Left cardiac atrium (tissue), 4 donors: ENCODE measurements around the gene BSN. TPM values are rescaled to one million over a fixed set of nuclear protein-coding genes. Genes with fewer than 3 reads are reported as not detected.
"Not testable (repeated sequence)": the region's sequence is repeated elsewhere in the genome, so short reads cannot be mapped to it uniquely, and the experiment has no call there.

ENCODE experiments used
- ATAC-seq, 2 donors: fragments of 200-7000 bp; cut with Tn5 transposase; one replicate each; pipeline ENCODE4 v1.9.1; 2020; ENCODE audit warnings: mild to moderate bottlenecking in 2 of 2, moderate library complexity in 2 of 2
- DNase-seq: peaks from one replicate; pipeline ENCODE4 v3.0.0-alpha.2; 2020
- intact Hi-C, 2 donors: fragments of 100-400 bp; cut with DNase I; formaldehyde crosslinking; loops; one replicate each; pipeline versions ENCODE4 v1.14.1 to v1.15.1; 2022 to 2023
- total RNA-seq, 2 donors: library from RNA; stranded (reverse); fragmentation: NEBNext Ultra II Directional; extraction: Animal tissue kit (Norgen Biotek cat#: 25700); gene quantifications; one replicate each; pipeline ENCODE4 v1.2.1, GENCODE V29; 2021
- donor health status: DM: no; HTN: yes; CAD: no.
- donor health status: DM: no; HTN: yes; CAD: no; lungs with severe emphysema.
- donor health status: DM: yes; HTN: yes; CAD: no.
- donor health status: Dilated cardiomyopathy.

The BSN gene
- total RNA-seq, 2 donors from 2014 or later = 0.27 to 0.39 TPM

DNA sequence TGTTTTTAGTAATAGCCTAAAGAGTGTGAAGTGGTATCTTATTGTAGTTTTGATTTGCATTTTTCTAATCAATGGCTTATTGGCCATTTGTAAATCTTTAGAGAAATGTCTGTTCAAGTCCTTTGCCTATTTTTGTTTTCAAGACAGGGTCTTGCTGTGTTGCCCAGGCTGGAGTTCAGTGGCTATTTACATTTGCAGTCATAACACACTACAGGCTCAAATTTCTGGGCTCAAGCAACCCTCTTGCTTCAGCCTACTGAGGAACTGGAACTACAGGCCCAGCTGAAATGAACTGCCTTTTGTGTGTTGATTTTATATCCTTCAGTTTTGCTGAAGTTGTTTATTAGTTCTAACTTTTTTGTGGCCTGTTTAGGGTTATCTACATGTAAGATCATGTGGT, 27.9 kb downstream of the BSN start:
- no peak for DNase-seq
- intact Hi-C loops = no loop called here
- no peak for ATAC-seq

DNA sequence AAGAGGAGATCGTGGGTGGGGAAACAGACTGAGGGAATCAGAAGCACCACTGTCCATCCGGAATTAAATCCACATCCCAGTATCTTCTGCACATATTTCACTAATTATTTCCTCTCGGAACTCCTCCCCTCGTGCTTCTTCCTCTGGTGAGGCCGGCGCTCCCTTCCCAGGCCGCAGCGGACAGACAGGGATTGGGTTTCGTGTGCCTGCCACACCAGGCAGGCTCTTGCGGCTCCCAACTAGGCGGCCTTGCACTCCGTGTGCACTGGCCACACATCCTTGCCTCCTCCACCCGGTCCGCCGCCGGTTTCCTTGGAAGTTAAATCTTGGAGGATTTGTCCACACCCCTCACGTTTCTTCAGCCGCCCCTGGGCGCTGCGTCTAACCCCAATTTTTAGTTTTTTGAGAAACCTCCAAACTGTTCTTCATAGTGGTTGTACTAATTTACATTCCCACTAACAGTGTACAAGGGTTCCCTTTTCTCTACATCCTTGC, 31.0 kb downstream of the BSN start:
- intact Hi-C loops, DNase-seq, ATAC-seq: not testable (repeated sequence)

DNA sequence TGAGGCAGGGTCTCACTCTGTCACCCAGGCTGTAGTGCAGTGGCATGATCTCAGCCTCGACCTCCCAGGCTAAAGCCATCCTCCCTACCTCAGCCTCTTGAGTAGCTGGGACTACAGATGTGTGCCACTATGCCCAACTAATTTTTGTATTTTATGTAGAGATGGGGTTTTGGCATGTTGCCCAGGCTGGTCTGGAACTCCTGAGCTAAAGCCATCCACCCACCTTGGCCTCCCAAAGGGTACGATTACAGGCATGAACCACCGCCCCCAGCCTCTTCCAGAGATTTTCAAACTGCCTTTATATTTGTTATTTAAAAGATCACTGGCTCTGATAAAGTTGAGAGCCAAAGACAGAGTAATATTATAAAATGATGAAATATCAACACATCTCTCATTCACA, 37.3 kb downstream of the BSN start:
- no peak for ATAC-seq

DNA sequence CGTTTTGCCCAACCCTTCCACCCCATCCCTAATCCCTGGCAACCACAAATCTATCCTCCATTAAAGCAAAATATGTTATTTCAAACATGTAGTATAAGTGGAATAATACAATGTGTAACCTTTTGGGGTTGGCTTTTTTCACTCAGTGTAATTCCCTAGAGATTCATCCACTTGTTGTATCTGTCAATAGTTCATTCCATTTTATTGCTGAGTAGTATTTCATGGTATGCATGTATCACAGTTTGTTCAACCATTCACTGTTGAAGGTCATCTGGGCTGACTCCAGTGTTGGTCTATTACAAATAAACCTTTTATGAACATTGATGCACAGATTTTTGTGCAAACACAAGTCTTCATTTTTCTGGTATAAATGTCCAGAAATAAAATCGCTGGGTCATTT, 38.8 kb downstream of the BSN start:
- DNase-seq (no peak), ATAC-seq (no peak)
- intact Hi-C loops = no loop called here

More for the DNA sequence above, 37.3 kb downstream of the BSN start:
- DNase-seq = no peak
- intact Hi-C loops = no loop called here

DNA sequence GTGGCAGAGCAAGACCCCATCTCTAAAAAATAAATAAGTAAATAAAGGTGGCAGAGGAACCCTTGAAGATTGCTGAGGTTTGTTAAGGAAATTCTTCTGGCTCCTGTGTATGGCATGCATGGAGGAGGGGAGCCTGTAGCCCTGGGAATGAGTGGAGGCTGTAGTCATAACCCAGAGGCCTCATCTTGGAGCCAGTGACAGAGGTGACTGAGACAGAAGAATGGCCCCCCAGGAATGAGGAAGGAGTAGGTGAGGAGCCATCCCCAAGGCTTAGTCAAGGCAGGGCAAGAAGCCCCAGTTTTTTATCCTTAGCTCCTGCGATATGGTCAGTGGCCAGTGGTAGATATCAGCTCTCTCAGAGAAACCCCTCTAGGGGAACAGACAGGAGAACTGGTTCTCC, 46.5 kb downstream of the BSN start:
- ATAC-seq = no peak
- intact Hi-C loops = no loop called here

DNA sequence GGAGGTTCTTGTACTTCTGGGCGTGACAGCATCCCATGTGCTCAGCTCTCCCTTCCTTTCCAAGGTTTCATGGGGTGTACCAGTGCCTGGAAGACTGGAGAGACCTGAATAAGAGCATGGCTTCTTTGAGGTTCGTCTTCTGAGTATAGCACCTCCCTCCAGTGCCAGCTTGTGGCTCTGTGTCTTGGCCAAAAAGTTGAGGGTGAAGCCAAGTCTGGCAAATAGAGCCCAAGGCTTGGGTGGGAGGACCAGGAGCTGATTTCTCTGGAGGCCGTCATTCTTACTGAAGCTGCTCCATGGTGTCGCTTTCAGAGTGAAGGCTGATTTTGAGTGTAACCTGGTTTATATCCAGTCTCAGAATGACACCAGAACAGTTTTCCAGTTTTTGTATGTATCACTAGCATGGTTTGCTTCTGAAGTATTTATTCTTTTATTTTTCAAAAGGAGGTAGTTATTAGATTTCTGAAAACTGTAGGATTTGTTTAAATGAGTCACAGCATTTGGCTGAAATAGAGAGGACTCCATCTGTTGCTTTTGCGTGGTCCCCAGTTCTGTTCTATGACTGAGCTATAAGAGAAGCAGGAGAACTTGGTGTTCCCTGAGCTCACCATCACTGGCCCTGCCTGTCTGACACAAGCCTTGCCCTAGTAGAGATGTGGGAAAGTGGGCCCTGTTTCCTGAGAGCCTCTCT, 47.2 kb downstream of the BSN start:
- intact Hi-C loops = no loop called here

More for the DNA sequence above, 46.5 kb downstream of the BSN start:
- DNase-seq = no peak

DNA sequence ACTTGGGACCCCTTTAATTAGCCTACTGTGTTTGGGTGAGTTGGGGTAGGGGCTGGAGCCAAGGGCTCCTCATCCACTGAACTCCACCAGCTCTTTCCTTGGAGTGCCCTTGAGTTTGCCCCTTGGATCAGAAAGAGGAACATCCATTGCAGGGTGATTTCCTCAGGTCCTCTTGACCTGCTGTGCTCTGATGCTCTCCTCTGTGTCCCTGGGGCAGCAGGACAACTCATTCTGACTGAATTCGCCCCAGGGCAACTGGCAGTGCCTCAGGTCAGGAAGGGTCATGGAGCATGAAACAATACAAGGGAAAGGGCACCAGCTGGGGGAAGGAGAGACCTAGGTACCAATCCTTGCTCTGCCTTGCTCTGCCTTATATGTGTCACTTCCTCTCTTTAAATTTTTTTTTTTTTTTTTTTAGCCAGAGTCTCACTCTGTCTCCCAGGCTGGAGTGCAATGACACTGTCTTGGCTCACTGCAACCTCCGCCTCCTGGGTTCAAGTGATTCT, 47.8 kb downstream of the BSN start:
- DNase-seq (no peak), ATAC-seq (no peak)
- intact Hi-C loops = no loop called here

More for the DNA sequence above, 47.2 kb downstream of the BSN start:
- DNase-seq = no peak
- no peak for ATAC-seq

DNA sequence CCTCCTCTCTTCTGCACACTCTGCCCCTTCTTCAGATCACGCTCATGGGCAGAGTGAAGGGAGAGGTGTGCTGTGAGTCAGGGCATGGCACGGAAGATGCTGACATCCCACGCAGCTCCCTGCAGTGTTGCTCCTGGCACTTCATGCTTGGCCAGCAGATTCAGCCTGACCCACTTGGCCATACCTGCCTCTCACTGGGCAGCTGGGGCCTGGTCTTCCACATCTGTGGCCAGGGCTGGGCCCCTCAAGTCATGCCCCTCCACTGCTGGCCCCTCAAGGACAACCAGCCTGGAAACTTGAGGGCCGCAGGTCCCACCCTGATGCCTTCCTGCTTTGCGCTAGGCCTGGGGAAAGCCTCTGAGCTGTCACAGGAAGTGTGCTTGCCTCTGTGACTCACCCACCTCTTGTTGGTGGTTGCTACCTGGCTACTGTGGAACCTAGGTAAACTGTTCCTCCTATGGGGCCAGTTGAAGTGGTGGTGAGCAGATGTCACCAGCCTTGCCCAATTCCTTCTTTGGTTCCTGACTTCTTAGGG, 48.7 kb downstream of the BSN start:
- no peak for DNase-seq
- intact Hi-C loops = no loop called here
- peak in 1 of 2 donors; percentile 30 for ATAC-seq

DNA sequence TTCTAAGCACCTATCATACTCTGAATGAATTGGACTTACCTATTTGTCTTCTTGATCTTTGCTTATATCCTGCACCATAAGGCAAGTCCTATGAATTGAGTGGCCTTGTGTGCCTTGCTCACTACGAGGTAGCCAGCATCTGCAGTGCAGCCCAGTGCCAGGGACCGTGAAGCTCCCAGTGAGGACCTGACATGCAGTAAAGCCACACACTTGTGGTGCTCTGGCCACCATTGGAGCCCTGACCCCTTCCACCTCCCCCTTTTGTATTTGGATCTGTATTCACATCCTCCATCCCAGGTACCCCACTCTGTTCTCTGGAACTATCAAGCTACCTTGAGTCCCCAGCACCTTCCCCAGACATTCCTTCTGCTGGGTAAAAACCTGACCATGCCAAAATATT, 52.1 kb downstream of the BSN start:
- DNase-seq (no peak), ATAC-seq (no peak)
- intact Hi-C loops = no loop called here

DNA sequence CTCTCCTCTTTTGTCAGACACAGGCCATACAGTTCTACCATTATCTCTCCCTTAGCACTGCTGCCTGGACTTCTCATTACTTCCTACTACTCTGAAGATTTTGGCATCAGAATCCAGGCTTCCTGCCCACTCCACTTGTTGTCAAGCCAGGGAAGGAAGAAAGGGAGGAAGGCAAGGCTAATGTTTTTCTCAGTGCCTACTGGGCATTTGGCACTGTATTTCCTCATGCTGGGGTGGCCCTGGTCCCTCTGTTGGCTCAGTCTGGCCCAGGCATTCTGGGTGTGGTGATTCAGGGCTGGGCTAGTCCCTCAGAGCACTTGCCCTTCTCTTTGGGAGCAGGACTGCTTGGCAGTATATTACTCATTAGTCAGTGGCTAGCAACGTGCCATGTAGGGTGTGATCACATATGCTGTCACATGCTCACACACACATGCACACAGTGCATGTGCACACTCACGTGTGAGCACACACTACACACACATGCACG, 52.9 kb downstream of the BSN start:
- intact Hi-C loops = no loop called here
- DNase-seq (no peak), ATAC-seq (peak; percentile 46 to 54)

DNA sequence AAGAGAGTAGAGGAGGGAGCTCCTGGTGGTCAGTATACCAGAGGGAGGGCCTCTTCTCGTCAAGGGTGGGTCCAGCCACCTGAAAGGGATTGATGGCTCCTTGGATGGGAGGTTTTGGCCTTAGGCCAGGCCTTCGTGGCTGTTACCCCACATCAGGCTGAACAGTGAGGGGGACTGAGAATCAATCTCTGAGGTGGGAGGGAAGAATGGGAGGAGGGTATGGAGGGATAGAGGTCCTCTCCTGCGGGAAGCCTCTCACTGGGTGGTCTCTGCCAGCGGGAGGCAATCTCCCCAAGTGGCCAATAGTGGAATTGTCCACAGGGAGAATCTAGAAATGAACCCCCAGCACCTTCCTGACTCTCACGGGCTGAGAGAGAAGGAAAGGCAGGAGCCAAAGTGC, 53.5 kb downstream of the BSN start:
- intact Hi-C loops = no loop called here
- DNase-seq = no peak
- ATAC-seq = peak in 1 of 2 donors; percentile 8

DNA sequence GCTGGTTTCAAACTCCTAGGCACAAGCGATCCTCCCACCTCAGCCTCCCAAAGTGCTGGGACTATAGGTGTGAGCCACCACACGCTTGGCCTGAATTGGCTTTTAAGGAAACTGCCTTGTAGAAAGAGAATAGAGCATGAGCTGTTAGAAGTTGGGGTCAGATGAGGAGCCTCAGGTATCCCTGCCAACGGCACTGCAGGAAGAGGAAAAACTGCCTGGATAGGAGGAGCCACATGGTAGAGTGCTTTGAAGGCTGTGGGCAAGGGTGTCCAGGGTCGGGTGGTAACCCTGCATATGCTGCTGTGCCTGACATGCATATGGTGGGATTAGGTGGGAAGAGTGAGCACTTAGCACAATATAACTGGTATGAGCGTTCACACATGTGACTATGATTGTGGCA, 55.0 kb downstream of the BSN start:
- ATAC-seq (no peak), DNase-seq (no peak)
- intact Hi-C loops = no loop called here

DNA sequence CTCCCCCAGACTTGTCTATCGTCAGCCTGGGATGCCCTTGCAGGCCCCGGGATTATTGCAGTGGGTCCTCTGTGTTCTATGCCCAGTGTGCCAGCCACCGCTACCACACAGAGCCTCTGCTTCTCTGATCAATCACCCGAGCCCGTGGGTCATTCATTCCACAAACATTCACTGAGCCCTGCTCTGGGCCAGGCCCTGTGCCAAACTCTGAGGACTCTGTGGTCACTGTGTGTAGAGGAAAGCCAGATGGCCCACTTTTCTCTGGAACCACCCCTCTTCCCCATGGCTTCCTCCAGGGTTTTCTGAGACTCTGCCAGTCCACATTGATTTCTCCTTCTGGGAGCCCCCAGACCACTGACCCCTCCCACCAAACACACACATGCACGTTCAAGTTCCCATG, 55.5 kb downstream of the BSN start:
- peak; percentile 50 to 82 for ATAC-seq
- DNase-seq = no peak
- intact Hi-C loops = no loop called here

DNA sequence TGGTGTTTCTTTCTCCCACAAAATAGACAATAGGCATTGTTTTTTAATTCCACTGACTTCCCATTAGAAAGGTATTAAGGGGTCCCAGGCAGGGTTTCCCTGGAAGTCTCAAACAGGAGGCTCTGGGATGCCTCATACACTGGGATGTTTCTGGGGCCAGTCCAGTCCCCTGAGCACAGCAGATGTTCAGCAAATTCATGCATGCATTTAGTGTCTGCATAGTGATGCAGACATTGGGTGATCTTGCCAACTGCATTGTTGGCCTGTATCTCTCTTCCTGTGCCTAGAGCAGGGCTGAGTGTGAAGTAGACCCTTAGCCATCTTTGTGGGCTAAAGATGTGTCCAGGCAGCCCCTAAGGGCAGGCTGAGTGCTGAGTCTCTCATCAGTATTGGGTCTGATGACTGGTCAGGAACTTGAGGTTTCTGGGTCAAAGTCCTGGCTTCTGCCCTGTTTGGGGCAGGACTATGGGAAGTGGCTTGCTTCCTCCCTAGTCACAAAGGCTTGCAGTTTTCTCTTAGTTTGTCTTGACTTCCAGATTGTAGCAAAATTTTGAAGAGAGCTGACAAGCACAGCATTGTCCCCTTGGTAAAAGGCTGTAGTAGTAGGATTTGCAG, 56.5 kb downstream of the BSN start:
- intact Hi-C loops = no loop called here
- ATAC-seq (no peak), DNase-seq (no peak)

DNA sequence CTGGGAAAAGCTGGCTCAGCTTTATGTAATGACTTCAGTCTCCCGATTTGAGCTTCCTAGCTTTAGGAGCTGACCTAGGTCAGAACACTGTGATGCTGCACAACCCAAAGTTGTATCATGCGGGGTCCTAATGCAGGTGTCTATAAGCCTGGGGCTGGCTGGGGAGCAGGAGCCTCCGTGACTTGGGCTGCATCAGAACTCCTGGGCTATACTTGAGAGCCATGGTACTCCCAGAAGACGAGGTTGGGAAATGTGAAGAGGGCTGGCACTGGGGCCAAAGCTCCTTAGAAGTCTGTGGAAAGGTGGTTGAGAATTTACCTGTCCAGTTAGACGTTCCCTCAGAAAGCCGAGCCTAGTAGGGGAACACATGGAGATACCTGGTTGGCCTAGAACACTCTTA, 57.0 kb downstream of the BSN start:
- intact Hi-C loops = no loop called here
- no peak for DNase-seq
- no peak for ATAC-seq

DNA sequence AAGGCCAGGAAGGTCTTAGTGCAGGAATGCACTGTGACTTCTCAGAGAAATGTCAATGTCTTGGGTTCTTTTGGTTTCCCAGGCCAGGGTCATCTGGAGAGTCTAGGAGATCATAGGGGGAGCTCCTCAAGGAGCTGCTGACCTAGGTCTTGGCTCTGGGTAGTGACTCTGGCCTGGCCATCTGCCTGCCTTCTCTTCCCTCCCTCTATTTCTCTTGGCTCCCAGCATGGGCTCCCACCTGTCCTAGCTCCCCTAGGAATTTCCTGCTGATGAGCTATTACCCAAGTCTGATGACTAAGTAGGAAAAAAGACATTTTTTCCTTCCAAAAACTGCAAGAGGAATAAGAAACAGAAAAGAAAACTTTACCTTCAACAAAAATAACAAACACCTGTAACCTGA, 57.4 kb downstream of the BSN start:
- peak in 1 of 2 donors; percentile 48 for ATAC-seq
- intact Hi-C loops = no loop called here
- no peak for DNase-seq

DNA sequence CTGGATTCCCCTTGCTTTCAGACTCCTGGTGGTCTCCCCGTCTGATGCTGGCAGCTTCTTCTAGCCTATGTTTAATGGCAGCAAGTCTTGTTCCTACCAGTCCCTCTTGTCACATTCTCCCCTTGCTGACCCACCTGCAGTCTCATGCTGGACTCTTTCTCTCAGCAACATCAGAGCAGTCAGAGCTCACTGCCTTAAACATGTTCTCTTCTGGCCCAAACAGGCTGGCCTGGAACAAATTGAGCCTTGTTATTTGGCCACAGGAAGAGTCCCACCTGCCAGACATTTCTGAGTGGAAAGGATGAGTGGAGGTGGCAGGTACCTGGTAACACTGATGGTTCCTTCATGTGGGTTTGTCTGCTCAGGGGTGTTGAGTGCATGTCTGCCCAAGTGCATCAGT, 60.7 kb downstream of the BSN start:
- ATAC-seq (no peak), DNase-seq (no peak)
- intact Hi-C loops = no loop called here

DNA sequence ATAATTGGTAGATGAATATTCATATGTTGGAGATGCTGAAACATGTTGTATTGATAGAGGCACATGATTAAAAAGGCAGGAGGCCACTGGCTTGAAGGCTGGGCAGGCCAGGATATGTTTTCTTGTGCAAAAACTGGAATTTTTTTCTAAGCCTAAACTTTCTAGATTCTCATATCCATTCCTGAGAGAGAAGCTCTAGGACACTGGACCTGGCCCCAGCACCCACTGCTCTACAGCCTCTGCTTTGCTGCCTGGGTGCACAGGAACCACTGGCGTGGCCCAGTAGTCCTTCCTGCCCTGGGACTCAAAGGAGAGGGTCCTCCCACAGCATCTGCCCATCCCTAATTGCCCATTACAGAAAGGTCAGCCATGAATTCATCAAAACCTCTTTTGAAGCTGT, 61.8 kb downstream of the BSN start:
- no peak for ATAC-seq
- DNase-seq = no peak
- intact Hi-C loops = no loop called here

DNA sequence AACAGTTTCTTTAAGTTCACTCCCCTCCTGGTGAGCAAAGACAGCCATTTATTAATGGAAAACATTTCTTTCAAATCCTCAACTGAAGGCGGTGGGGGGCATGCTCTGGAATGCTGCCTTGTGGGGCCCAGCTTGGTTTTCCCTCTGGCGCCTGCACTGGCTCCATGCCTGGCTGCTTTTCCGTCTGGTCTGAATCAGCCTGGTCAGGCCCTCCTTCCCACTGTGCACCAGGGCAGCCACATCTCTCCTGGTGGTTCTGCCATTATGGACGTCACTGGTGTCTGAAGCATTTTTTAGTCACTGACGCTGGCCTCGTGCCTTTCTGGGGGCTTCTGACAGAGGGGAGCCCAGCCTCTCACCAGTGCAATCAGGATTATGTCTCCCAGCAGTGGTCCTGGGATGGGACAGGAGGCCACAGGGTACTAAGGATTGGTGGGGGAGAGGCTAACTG, 62.2 kb downstream of the BSN start:
- ATAC-seq (no peak), DNase-seq (no peak)
- intact Hi-C loops = no loop called here

DNA sequence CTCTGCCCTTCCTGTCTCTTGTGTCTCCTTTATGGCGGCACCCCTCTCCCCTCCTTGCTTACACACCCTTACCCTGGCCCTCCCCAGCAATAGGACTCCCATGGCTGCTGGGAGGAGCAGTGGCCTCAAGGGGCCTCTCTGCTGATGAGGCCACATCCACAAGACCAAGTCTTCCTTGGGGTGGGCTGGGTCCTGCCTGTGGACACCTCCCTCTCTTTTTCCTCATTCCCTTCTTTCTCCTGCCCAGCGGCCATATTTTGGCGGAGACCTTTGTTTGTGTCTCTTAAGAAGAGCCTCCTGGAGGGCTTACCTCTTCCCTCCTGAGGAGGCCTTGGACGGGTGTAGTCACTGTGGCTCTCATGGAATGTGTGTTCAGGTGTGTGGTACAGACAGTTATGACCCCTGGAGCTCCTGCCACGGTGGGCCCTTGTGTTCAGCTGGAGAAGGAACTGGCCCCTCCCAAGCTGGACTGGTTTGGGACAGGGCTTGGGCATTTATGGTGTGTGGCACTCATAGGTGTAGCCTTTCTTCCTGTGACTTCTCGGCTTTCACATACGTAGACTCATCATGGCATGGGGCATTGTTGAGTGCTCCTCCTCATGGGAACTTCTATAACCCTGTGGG, 63.2 kb downstream of the BSN start:
- DNase-seq = no peak
- no peak for ATAC-seq
- intact Hi-C loops = no loop called here
